Fibroblast of skin of back (primary cell): Measurements from ENCODE around the gene SLC17A9.

Experiments
- DNase-seq: peaks from one replicate; pipeline ENCODE4 v3.0.0-alpha.2; 2013

The SLC17A9 gene

GRCh38 chr20:62920039-62920645 lies 32.4 kb upstream of the SLC17A9 start:
- DNase-seq: no peak

DNA sequence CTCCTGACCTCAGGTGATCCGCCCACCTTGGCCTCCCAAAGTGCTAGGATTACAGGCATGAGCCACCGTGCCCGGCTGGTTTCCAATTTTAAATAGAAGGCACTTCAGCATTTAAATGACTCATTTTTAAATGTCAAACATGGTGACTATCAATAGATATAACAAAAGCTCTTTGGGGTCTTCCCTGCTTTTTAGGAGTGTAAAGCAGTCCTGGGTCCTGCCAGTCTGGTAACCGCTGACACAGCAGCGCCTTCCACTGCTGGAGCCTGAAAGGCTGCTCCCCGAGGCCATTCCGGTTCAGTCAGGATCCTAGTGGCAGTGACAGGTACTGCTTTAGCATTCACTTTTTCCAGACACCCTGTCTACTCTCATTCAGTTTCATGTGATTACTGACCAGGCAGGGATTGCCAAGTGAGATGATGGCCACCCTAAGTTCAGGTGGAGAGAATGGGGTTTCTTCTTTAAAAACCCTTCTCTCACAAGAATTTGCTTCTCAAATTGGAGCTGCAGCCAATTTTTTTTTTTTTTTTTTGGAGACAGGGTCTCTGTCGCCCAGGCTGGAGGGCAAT lies 31.3 kb upstream of the SLC17A9 start:
- DNase-seq: peak; percentile 64

GRCh38 chr20:62922451-62922921 lies 30.0 kb upstream of the SLC17A9 start:
- no peak for DNase-seq

DNA sequence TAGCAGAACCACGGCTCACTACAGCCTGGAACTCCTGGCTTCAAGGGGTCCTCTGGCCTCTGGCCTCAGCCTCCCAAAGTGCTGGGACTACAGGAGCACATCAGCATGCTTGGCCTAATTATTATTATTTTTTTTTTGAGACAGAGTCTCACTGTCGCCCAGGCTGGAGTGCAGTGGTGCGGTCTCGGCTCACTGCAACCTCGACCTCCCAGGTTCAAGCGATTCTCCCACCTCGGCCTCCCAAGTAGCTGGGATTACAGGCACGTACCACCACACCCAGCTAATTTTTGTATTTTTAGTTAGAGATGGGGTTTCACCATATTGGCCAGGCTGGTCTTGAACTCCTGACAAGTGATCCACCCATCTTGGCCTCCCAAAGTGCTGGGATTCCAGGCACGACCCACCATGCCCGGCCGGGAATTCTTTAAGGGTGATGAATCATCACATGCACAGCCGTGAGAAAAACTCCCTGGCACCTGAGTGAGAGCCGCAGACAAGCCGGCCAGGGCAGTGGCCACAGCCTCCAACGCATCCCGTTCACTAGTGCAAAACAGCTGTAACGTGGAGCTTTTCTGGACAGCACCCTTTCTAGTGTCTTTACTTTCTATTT lies 29.3 kb upstream of the SLC17A9 start:
- DNase-seq: peak; percentile 64

DNA sequence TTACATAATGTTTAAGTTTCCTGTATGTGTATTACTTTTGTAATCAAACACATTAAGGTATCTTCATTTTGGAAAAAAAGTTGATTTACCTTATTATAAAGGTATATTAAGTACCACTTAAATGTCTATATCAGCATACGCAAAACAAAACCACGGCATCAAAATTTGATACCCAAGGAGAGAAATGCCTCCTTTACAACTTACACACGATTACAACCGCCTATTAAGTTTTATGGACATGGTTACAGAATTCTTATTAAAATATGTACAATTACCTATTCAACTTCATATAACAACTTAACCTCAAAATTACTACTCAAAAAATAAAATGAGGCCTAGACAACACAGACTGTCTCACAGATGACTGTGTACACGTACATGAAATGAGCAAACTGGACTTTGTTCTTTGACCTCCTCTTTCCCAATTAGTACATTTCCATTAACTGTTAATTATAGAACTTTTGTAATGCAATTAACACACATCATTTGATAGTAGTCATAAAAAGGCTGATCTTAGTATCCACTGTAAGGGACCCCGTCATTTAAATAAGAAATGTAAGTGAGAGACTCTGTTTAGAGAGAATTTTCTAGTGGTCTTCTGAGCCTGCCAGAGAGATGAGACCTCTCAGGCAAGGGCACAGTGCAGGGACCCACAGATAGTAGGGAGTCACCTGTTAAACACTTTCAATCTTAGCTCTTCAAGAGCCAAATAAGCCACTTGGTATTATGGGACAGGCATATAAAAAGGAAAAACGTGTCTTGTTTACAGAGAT lies 28.7 kb upstream of the SLC17A9 start:
- no peak for DNase-seq

DNA sequence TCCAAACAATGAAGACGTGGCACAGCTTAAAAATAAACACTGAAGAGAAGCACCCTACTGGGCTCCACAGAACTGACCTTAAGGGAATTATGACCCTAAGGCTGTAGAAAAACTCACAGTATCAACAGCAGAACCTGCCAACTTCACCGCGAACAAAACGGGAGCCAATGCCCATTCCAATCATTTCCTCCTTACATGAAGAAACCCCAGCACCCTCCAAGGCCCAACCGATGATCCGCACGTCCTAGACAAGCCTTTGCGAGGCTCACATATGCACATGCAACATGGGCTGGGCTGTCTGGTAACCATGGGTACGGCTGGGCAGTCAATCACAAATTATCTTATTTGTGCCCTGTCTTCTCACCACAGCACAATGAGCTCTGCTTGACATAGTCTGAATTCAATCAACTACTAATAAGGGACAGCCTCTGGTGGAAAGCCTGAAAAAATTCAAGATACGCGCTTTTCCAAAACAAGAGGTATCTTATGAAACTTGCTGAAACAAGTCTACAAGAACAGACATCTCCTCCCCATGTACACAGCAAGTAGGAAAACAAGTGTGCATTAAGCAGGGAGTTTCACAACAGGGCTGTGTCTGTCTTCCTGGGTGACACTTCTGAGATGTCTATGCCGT lies 27.9 kb upstream of the SLC17A9 start:
- DNase-seq: peak; percentile 44

- DNase-seq: no peak
These were observed 27.5 kb upstream of the SLC17A9 start for GRCh38 chr20:62925076-62925419.

DNA sequence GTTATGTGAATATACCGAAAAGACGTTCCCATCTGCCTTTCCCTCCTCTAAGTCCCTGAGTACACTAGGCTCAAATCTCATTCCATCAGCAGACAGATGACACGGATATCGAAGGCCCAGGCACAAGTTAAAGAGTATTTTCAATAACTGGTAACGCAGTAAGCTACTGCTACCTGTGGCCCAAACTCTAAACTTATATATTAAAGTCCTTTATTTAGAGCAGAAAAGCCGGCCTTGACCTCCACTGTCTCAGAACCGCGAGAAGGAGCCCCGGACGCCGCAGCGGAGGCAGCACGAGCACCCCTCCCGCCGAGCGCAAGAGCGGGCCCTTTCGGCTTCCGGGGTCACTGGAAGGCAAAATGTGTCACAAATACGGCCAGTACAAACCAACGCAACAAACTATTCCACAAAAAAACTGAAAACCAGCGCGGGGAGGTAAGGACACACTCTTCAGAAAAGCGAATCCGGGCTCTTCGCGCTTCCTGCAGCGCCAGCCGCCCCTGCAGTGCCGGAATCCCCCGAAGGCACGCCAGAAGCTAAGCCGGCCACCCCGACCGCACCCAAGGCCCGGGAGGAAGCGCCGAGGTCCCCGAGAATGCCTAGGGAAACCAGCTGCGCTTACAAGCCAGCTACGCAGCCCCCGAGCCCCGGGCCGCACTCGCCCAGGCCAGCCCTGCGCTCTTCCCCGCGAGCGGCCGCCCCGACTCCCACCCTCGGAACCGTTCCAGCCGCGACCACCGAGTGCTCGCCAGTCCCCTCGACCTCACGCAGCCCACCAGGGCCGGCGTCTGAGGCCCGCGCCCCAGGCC lies 26.9 kb upstream of the SLC17A9 start:
- peak; percentile 30 for DNase-seq

DNA sequence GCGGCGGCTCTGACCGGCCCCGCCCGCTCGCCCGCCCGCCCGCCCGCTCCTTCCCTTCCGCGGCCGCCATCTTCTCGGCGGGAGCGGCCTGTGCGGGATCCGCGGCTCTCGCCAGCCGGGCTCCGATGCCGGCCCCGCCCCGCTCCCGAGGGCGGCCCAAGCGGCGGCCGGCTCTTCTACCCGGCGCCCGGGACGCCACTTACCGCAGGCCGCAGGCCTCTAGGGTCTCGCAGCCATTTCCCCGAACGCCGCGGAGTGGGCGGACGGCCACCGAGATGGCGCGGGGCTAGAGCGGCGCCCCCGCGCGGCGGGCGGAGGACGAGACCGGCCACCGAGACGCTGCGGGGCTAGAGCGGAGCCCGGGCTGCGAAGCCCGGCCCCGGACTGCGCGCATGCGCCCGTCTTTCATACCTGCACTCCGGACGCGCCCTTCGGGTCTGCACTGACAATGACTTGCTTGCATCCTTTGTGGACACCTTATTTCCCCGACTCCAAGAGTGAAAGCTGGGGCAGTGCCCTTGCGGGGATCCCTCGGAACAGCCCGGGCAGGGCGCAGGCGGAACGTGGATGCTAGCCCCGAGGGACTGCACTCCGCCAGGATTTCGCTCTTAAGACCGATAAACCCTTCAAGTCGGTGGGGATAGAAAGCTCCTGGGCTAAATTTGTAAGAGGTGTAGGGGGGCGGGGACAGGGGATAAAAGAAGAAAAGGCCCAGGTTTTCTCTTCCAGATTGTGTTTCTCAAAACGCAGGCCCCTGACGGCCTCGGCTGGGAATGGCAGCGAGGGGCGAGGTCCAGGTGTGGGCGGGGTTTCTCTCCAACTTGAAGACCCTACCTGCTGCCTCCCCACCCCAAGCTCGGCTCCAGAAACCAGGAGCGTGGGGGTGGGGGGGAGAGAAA lies 26.0 kb upstream of the SLC17A9 start, which contains the start of gene DIDO1:
Gene DIDO1, minus strand, starts transcription at position 277 of the 899 bp plus-strand sequence.
- DNase-seq: peak; percentile 79

DNA sequence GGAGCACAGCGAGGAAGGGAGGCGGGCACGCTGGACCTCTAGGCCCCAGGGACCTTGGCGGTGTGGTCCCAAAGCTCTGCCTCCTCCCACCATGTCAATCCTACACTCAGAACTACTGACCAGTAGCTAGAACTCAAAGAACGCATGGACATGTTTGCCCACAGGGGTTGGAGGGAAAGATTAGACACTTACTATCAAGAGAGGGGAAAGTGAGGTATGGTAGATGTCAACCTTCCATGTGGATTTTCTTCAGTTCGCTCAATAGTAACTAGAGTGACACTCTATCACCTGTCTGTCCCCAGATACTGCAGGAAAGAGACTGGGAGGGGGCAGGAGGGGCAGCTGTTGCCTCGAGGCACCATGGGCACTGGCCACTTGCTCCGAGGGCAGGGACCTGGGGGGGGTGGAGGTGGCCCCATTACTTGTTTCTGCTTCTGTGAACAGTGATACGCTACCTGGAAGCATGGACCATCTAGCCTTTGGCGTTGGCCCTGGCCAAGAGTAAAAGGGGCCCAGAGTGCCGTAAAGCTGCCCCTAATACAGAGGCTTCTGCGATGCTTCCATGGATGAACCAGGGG lies 25.3 kb upstream of the SLC17A9 start:
- no peak for DNase-seq

DNA sequence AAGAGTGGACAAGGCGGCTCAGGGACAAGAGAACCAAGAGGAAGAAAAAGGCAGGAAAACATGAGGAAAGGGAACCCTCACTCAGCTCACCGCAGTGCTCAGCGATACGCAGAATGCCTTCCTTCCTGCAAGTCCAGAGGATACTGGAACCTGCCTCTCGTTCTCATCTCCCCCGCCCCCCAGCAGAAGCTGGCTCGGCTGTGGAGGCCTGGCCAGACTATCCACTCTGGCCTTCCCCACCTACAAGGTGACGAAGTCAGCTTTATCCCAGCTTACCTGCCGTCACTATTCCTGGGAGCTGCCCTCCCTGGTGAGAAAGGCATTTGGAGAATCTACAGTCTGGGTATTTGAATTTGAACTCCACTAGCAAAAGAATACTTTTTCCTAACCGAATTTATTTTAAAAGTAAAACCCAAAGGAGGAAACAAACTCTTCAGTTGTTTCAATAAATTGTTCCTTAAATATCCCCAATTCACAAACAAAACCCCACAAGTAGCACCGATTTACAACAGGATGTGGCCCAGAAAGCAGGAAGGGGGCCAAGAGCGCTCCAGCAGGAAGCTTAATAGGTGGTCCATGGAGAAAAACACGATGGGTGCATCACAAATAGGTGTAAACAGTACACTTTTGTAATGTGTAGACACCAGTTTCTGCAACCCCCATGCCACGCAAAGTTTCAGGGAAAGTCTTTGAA lies 24.1 kb upstream of the SLC17A9 start:
- DNase-seq: no peak

DNA sequence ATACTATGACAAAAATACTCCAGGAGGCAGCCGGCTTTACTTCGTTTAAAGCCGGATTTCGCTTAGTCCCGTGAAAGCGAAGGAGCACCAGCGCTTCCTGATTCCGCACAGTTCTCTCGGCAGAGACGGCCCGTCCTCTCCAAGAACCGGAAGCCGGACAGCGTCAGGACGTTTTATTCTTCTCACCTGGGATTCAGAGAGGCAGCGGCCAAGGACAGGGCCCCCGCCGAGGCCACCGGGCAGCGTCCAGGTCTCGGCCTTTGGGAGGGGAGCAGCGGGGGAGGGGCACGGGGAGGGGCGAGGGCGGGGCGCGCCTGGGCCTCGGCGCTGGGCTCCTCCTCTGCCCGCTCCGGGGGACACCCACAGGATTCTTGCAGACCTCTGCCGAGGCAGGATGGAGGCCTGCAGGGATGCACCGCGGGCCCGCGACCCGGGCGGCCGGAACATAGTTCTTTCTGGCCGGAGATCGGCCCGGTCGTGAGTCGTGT lies 23.4 kb upstream of the SLC17A9 start:
- DNase-seq: peak; percentile 73

GRCh38 chr20:62931464-62931863 lies 21.0 kb upstream of the SLC17A9 start:
- no peak for DNase-seq

DNA sequence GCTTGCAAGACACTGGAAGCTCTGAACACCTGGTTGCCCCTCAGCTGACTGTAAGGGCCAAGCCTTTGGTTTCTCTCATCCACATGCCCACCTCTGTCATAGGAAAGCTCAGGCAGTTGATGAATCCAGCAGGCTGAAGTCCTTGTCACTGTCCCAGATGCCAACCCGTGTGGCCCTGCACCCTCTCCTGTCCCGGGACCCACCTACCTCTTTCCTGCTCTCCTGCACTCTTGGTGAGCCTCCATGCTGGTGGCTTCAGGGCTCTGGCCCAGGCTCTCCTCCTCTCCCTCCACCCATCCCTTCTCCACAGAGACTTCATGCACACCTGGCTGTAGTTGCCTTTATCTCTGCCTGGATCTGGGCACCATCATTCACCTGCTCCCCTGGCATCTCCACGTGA lies 18.5 kb upstream of the SLC17A9 start:
- no peak for DNase-seq

DNA sequence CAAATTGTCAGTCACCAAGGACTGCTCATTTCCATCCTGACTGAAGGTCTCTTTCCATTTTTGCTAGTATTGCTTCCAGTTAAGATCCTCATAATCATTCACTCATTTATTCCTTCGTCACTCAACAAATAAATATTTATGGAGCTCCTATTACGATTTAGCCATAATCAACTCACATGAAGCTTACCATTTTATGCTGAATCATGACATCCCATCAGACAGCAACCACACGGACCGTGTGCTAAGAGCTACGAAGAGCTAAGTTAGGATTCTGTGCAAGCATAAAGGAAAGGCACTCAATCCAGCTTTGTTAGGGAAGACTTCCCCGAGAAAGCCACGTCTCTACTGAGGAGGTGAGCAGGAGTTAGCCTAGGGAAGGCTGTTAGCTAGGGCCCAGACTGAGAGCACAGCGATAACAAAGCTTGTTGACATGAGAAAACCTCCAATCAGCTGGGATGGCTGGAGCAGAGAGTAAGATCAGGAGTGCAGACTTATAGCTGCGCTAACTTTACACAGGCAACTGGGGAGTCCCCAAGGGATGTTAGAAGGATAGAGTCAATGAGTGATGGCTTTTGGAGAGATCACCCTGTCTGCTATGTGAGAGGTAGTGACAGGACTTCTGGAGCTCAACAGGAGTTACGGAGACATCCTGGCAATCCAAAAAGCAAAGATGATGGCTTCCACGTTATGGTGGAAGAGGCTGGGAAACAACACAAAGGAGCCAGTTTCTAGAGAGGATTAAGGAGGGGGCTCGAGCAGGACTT lies 17.1 kb upstream of the SLC17A9 start:
- DNase-seq: no peak

DNA sequence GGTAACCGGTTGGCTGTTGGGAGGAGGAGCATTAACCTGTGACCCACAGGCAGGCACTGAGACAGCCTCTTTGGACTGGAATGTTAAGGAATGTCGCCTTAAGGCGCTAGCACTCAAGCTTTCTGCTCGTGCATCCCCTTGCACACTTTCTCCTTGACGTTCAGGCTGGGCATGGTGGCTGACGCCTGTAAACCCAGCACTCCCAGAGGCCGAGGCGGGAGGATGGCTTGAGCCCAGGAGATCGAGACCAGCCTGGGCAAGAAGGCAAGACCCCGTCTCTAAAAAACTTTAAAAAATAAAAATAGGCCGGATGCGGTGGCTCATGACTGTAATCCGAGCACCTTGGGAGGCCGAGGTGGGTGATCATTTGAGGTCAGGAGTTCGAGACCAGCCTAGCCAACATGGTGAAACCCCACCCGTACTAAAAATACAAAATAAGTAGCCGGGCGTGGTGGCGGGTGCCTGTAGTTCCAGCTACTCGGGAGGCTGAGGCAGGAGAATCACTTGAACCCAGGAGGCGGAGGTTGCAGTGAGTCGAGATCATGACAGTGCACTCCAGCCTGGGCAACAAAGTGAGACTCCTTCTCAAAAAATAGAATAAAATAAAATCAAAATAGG lies 16.4 kb upstream of the SLC17A9 start:
- DNase-seq: no peak

GRCh38 chr20:62937268-62938104 lies 15.0 kb upstream of the SLC17A9 start:
- peak; percentile 94 for DNase-seq
